ENCODE results near the gene RGS6.
A peak's percentile ranks its signal among the peaks of the same experiment; 100 is the strongest.

Gene RGS6

GRCh38 chr14:72023128-72024042, 91.2 kb downstream of the RGS6 start:
- no peak for DNase-seq

- peak in 1 of 2 donors; percentile 21 for DNase-seq
Observed at GRCh38 chr14:72024043-72024407, 91.8 kb downstream of the RGS6 start.

- DNase-seq = no peak
Observed at GRCh38 chr14:72024504-72024903, 92.3 kb downstream of the RGS6 start.

GRCh38 chr14:72026536-72026935, 94.3 kb downstream of the RGS6 start:
- DNase-seq = no peak

- no peak for DNase-seq
Observed at GRCh38 chr14:72027061-72027460, 94.8 kb downstream of the RGS6 start.

GRCh38 chr14:72033365-72033764, 101.1 kb downstream of the RGS6 start:
- no peak for DNase-seq

- no peak for DNase-seq
Observed at GRCh38 chr14:72040528-72040927, 108.3 kb downstream of the RGS6 start.

GRCh38 chr14:72045271-72045670, 113.0 kb downstream of the RGS6 start:
- DNase-seq = no peak

- no peak for DNase-seq
Observed at GRCh38 chr14:72045885-72046284, 113.7 kb downstream of the RGS6 start.

GRCh38 chr14:72049462-72049861, 117.2 kb downstream of the RGS6 start:
- no peak for DNase-seq

- no peak for DNase-seq
Observed at GRCh38 chr14:72052356-72052755, 120.1 kb downstream of the RGS6 start.

- no peak for DNase-seq
Observed at GRCh38 chr14:72053651-72054050, 121.4 kb downstream of the RGS6 start.

GRCh38 chr14:72054911-72055310, 122.7 kb downstream of the RGS6 start:
- no peak for DNase-seq

GRCh38 chr14:72057701-72058285, 125.6 kb downstream of the RGS6 start:
- DNase-seq = no peak

- no peak for DNase-seq
Observed at GRCh38 chr14:72060460-72060859, 128.2 kb downstream of the RGS6 start.

- no peak for DNase-seq
Observed at GRCh38 chr14:72060917-72061316, 128.7 kb downstream of the RGS6 start.

- DNase-seq = no peak
Observed at GRCh38 chr14:72061718-72062117, 129.5 kb downstream of the RGS6 start.

GRCh38 chr14:72063761-72064282, 131.6 kb downstream of the RGS6 start:
- DNase-seq = no peak

- DNase-seq = no peak
Observed at GRCh38 chr14:72064501-72064900, 132.3 kb downstream of the RGS6 start.

GRCh38 chr14:72070458-72070857, 138.2 kb downstream of the RGS6 start:
- no peak for DNase-seq

GRCh38 chr14:72075649-72076334, 143.6 kb downstream of the RGS6 start:
- no peak for DNase-seq

GRCh38 chr14:72081137-72081536, 148.9 kb downstream of the RGS6 start:
- DNase-seq = no peak

GRCh38 chr14:72084935-72085334, 152.7 kb downstream of the RGS6 start:
- DNase-seq = no peak

GRCh38 chr14:72089625-72090024, 157.4 kb downstream of the RGS6 start:
- no peak for DNase-seq

All from bone marrow (tissue), 2 donors.